Mesothelial cell of epicardium (in vitro differentiated cells): ENCODE results near the gene STAC. TPM values are rescaled to one million over a fixed set of nuclear protein-coding genes. Genes with fewer than 3 reads are reported as not detected.

Experiments used
- DNase-seq, 2 experiments: peaks; one replicate each; pipeline ENCODE4 v3.0.0; 2021; ENCODE audit warnings: low spot score in 2 of 2; ENCODE audit not compliant: unreplicated experiment in 2 of 2
- H3K27ac Mint-ChIP-seq: 2 replicates; pipeline ENCODE4 v1.8.0; 2021; ENCODE audit warnings: mixed read lengths
- H3K27me3 Mint-ChIP-seq: 2 replicates; pipeline ENCODE4 v1.8.0; 2021; ENCODE audit warnings: low read depth, mixed read lengths
- H3K36me3 Mint-ChIP-seq: 2 replicates; pipeline ENCODE4 v1.8.0; 2021; ENCODE audit warnings: mixed read lengths
- H3K4me1 Mint-ChIP-seq: 2 replicates; pipeline ENCODE4 v1.8.0; 2021; ENCODE audit warnings: mixed read lengths
- H3K4me3 Mint-ChIP-seq: 2 replicates; pipeline ENCODE4 v1.8.0; 2021; ENCODE audit warnings: mild to moderate bottlenecking, moderate library complexity, mixed read lengths
- H3K9me3 Mint-ChIP-seq: 2 replicates; pipeline ENCODE4 v1.8.0; 2021; ENCODE audit warnings: mixed read lengths
- total RNA-seq: library from RNA; stranded (reverse); gene quantifications from 3 replicates; pipeline ENCODE4 v1.2.1, GENCODE V29; 2021
- TF ChIP-seq, protein P1 (sequence below): fragments of 200-600 bp; sonication (generic); IDR thresholded peaks from one replicate; pipeline ENCODE4 v1.5.0; 2021; ENCODE audit warnings: antibody characterized with exemption; ENCODE audit not compliant: unreplicated experiment

The STAC gene
- total RNA-seq, 1 donor from 2014 or later = 1.9 TPM

- Mint-ChIP-seq H3K36me3 (no peaks in the 10 kb centered on the region), H3K27ac (no peak overlapping the region), H3K4me1 (no peaks in the 10 kb centered on the region), H3K9me3 (no peaks in the 10 kb centered on the region), H3K4me3 (no peak overlapping the region), H3K27me3 (peaks cover 11% of the 10 kb centered on the region)
- DNase-seq = no peak
- TF ChIP-seq, protein P1, sequence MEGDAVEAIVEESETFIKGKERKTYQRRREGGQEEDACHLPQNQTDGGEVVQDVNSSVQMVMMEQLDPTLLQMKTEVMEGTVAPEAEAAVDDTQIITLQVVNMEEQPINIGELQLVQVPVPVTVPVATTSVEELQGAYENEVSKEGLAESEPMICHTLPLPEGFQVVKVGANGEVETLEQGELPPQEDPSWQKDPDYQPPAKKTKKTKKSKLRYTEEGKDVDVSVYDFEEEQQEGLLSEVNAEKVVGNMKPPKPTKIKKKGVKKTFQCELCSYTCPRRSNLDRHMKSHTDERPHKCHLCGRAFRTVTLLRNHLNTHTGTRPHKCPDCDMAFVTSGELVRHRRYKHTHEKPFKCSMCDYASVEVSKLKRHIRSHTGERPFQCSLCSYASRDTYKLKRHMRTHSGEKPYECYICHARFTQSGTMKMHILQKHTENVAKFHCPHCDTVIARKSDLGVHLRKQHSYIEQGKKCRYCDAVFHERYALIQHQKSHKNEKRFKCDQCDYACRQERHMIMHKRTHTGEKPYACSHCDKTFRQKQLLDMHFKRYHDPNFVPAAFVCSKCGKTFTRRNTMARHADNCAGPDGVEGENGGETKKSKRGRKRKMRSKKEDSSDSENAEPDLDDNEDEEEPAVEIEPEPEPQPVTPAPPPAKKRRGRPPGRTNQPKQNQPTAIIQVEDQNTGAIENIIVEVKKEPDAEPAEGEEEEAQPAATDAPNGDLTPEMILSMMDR = no peak
These were observed 107.3 kb downstream of the STAC start for GRCh38 chr3:36487616-36488015.

GRCh38 chr3:36488077-36488789 is 107.9 kb downstream of the STAC start:
- no peak overlapping the region for H3K27ac Mint-ChIP-seq

DNA sequence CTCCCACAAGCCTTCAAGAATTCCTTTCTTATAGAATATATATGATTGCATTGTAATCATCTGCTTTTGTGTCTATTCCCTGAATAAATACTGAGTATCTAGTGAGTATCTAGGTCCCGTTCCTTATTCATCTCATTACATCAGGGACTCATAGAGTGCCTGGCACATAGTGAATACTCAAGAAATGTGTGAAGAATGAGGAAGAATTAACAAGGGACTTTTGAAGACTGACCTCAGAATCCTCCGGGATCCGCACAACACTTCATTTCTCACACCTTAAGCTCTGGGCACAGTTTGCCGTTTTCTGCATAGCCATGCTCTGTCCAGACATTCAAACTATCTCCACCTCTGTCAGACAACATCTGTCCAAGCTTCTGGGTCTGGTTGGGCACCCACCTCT is 108.8 kb downstream of the STAC start:
- Mint-ChIP-seq H3K36me3 (no peaks in the 10 kb centered on the region), H3K27ac (no peak overlapping the region), H3K9me3 (no peaks in the 10 kb centered on the region), H3K27me3 (peaks cover 10% of the 10 kb centered on the region), H3K4me3 (no peak overlapping the region), H3K4me1 (no peaks in the 10 kb centered on the region)
- TF ChIP-seq, protein P1 = no peak
- no peak for DNase-seq

More at GRCh38 chr3:36488077-36488789, 107.9 kb downstream of the STAC start:
- Mint-ChIP-seq H3K4me3 (no peak overlapping the region), H3K36me3 (no peaks in the 10 kb centered on the region), H3K27me3 (peaks cover 11% of the 10 kb centered on the region), H3K4me1 (no peaks in the 10 kb centered on the region), H3K9me3 (no peaks in the 10 kb centered on the region)
- no peak for DNase-seq
- TF ChIP-seq, protein P1 = no peak

DNA sequence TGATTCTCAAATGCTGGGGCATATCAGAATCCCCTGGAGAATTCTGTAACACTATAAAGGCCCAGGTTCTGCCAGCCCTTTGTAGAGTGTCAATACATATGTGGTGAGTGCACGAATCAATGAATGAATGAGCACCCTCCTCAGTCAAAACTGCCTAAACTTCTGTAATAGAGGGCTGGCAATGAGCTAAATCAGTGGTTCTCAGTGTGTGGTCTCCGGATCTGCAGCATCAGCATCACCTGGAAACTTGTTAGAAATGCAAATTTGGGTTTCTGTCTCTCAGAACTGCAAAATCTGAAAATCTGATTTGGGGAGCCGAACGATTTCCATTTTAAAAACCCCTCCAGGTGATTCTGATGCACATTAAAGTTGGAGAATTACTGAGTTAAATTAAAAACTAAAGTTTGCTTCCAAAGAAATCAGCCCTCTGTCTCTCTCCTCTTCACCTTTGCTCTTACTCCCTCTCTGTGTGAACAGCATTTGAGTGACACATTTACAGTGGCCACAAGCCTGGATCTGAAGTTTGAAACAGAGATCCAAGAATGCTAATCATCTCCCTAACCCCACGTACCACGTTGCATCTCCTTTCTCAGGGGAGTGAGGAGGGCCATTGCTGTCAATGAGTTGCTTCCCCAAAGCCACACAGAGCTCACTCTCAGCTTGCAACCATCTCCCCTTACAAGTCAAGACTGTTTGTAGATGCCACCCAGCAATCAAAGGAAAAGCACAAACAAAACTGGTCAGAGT is 109.5 kb downstream of the STAC start:
- DNase-seq = no peak
- Mint-ChIP-seq H3K27ac (no peak overlapping the region), H3K4me3 (no peak overlapping the region), H3K9me3 (no peaks in the 10 kb centered on the region), H3K27me3 (peaks cover 10% of the 10 kb centered on the region), H3K4me1 (no peaks in the 10 kb centered on the region), H3K36me3 (no peaks in the 10 kb centered on the region)
- TF ChIP-seq, protein P1 = no peak

DNA sequence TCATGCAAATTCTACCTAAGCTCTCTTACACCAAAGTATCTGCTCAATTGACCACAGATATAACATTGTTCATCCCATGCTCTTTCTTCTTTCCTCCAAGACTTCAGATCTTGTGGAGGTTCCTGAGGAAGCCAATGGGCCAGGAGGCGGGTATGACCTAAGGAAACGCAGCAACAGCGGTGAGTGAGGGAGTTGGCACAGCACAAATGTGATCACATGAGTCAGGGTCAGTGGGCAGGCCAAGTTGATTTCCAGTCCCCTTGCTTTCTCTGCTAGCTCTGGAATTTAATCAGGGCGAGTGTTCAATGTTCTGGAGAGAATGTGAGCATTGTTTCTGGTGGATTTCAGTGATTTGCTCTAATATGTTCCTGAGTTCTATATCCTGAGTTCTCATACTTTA is 112.7 kb downstream of the STAC start:
- Mint-ChIP-seq H3K27ac (no peak overlapping the region), H3K4me3 (no peak overlapping the region), H3K4me1 (peaks cover 7% of the 10 kb centered on the region), H3K36me3 (no peaks in the 10 kb centered on the region), H3K27me3 (peaks cover 10% of the 10 kb centered on the region), H3K9me3 (no peaks in the 10 kb centered on the region)
- DNase-seq = no peak
- TF ChIP-seq, protein P1 = no peak
